NCI-H345 treated with DMSO at 0.1 percent for 48 hours (cell line): ENCODE measurements around the gene PLA2G4C.
"Not testable (repeated sequence)": the region's sequence is repeated elsewhere in the genome, so short reads cannot be mapped to it uniquely, and the experiment has no call there.

Experiments used
- DNase-seq: peaks from one replicate; lab custom pipeline; 2025; ENCODE audit not compliant: unreplicated experiment; lab: John Stamatoyannopoulos, UW

Gene PLA2G4C

DNA sequence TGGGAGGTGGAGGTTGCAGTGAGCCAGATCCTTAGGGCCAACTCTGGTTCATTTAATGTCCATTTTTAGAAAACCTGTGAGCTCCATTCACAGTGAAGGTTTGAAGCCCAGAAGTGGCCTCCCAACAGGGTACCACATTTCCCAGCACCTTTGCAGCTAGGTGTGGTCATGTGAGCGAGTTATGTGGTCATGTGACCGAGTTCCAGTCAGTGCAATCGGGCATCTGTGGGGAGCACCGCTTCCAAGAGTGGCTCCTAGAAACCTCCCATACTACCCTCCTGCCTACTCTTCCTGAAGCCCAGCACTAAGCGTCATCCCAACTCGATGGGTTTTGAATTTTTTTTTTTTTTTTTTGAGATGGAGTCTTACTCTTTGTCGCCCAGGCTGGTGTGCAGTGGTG is 663 bp upstream of the PLA2G4C start:
- no peak for DNase-seq

DNA sequence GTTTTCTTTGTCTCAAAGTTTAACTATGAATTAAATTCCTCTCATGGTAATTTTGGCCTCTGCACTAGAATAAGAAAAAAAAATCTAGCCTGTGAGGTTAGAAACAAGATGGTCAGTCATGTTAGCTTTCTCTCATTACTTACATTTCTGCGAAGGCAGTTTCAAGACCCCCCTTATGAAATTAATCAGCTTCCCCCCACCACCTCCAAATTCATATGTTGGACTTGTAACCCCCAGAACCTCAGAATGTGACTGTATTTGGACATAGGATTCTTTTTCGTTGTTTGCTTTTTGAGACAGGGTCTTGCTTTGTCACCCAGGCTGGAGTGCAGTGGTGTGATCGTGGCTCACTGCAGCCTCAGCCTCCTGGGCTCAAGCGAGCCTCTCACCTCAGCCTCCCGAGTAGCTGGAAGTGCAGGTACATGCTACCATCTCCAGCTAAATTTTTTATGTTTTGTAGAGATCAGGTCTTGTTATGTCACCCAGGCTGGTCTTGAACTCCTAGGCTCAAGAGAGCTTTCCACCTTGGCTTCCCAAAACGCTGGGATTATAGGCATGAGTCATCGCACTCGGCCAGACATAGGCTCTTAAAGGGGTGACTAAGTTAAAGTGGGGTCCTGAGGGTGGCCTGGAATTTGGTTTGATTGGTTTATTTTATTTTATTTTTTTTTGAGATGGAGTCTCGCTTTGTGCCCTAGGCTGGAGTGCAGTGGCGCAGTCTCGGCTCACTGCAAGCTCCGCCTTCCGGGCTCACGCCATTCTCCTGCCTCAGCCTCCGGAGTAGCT is 1.4 kb downstream of the PLA2G4C start:
- no peak for DNase-seq

DNA sequence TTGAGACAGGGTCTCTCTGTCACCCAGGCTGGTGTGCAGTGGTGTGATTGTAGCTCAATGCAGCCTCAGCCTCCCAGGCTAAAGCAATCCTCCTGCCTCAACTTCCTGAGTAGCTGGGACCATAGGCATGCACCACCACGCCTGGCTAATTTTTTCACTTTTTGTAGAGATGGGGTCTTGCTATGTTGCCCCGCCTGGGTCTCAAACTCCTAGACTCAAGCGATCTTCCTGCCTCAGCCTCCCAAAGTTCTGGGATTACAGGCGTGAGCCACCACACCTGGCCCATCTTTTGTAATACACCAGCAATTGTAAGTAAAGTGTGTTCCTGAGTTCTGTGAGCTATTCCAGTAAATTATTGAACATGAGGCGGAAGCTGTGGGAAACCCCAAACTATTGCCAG is 6.7 kb downstream of the PLA2G4C start:
- DNase-seq = no peak

DNA sequence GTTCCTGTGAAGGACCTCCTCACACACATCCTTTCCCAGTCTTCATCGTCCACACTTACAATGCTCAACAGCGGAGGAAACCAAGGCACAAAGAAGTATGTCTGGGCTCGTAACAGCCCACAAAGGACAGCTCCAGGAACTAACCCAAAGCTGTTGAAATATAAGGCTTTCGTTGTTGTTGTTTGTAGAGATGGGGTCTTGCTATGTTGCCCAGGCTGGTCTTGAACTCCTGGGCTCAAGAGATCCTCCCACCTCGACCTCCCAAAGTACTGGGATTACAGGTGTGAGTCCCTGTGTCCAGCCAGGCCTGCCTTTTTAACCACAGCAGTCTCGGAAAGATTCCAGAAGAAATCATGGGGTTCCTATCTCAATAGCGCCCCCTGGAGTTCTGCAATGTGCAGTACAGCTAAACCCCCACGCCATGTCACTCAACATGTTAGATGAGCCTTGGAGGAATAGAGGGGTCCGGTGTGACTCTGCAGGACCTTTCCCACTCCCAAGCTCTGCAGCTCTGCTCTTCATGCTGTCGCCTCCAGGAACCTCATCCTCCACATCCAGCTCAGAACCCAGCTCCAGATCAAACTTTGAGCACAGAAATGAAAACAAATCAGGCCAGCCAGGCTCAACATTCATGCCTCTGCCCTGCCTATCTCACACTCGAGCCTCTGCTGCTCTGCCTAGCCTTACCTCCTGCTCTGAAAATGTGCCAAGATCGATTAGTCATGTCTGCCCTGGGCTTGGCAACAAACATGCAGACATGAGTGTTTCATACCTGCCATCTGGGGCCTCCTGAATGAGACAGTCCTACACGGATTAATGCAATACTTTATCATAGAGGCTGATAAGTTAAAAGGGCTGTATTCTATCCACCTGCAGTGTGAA is 7.5 kb downstream of the PLA2G4C start:
- no peak for DNase-seq

DNA sequence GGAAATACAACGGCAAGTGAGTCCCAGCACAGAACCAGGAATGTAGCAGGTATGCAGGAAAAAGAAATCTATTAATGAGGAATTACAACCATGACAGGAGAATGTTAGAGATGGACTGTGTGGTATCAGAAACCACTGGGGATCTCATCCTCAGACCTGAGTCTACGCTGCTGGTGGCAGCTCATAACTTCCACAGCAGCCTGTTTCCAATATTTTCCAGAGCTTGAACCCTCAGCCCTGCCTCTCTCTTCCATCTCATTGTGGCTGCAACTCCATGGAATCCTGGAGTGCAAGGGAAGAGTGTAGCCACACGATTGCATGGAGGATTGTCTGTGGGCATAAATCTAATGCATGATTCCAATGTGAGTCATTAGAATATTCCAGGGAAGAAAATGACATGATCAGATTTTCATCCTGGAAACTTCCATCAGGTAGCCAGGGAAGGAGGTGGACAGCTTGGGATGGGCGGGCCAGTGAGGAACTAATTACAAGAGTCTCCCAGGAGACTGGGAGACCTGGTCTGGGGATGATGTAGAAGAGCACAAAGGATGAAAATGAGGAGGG is 14.9 kb downstream of the PLA2G4C start:
- DNase-seq = no peak

DNA sequence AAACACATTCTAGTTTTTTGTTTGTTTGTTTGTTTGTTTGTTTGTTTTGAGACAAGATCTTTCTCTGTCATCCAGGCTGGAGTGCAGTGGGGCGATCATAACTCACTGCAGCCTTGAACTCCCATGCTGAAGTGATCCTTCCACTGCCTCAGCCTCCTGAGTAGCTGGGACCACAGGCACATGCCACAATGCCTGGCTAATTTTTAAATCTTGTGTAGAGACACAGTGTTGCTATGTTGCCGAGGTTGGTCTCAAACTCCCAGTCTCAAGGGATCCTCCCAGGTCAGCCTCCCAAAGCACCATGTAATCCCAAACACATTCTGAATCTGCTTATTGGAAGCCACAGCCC is 15.8 kb downstream of the PLA2G4C start:
- DNase-seq = no peak

DNA sequence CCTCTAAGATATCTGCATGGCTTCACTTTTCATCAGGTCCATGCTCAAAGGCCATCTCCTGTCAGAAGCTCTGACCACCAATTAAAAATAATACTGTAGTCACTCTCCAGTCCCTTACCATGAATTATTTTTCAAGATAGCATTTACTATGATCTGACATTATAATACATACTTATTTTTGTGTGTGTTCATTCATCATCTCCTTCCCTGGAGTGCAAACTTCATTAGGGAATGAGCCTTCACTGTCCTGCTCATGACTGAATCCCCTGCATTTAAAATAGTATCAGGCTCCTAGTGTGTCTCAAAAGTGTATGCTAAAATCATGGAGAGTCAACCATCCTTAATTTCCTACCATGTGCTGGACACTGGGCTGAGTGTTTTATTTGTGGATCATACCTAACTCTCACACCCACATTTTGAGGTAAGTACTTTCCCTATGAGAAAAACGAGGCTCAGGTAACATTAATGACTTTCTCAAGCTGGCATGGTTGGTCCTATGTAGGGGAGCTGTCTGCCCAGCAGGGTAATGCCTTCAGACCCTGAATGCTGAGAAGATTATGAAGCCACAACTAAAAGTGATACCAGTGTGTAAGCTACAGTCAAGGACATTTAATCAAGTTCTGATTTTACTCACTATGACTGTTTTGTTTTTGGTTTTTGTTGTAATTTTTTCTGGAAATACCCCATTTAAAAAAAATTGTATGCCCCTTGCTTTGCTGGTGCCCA is 16.3 kb downstream of the PLA2G4C start:
- DNase-seq = no peak

DNA sequence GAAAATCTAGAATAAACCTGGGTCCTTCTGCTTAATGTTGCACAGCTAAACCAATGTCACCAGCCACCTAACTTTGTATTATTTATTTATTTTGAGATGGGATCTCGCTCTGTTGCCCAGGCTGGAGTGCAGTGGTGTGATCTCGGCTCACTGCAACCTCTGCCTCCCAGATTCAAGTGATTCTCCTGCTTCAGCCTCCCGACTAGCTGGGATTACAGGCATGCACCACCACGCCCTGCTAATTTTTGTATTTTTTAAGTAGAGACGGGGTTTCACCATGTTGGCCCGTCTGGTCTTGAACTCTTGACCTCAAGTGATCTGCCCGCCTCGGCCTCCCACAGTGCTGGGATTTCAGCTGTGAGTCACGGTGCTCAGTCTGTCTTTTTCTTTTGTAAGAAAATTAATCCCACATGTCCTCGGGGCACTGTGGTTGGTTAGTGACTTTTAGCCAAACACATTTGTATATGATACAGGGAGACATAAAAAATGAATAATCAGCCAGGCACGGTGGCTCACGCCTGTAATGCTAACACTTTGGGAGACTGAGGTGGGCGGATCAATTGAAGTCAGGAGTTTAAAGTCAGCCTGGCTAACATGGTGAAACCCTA is 19.4 kb downstream of the PLA2G4C start:
- DNase-seq = not testable (repeated sequence)

DNA sequence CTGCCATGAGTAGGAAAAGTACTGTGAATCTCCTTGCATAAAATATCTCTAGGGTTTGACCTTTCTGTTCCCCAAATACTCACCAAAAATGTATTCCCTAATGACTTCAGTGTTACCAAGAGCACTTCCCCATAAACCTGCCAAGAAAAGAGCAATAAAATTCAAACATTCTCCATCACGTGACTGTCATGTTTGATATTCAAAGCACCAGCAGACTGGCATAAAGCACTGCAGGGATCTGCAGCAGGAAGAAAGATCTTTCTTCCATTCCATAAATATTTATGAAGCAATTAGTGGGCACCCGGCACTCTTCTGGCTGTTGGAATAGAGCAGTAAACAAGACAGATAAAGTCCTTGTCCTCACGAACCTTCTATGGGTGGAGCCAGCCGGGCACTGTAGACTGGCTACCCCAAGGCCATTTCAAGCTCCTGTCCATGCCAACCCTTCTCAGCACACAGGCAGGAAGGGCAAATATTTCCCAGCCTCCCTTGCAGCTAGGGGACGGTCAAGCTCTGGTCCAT is 20.3 kb downstream of the PLA2G4C start:
- no peak for DNase-seq

DNA sequence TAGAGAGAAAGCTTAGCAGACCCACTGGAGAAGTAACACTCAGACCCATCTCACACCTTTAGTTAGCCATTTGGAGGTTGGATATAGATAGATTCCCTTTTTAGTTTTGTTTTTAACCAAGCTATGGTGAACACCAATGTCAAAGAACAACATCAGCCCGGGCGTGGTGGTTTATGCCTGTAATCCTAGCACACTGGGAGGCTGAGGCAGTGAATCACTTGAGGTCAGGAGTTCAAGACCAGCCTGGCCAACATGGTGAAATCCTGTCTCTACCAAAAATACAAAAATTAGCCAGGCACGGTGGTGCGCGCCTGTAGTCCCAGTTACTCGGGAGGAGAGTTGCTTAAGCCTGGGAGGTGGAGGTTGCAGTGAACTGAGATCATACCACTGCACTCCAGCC is 21.6 kb downstream of the PLA2G4C start:
- DNase-seq = not testable (repeated sequence)

DNA sequence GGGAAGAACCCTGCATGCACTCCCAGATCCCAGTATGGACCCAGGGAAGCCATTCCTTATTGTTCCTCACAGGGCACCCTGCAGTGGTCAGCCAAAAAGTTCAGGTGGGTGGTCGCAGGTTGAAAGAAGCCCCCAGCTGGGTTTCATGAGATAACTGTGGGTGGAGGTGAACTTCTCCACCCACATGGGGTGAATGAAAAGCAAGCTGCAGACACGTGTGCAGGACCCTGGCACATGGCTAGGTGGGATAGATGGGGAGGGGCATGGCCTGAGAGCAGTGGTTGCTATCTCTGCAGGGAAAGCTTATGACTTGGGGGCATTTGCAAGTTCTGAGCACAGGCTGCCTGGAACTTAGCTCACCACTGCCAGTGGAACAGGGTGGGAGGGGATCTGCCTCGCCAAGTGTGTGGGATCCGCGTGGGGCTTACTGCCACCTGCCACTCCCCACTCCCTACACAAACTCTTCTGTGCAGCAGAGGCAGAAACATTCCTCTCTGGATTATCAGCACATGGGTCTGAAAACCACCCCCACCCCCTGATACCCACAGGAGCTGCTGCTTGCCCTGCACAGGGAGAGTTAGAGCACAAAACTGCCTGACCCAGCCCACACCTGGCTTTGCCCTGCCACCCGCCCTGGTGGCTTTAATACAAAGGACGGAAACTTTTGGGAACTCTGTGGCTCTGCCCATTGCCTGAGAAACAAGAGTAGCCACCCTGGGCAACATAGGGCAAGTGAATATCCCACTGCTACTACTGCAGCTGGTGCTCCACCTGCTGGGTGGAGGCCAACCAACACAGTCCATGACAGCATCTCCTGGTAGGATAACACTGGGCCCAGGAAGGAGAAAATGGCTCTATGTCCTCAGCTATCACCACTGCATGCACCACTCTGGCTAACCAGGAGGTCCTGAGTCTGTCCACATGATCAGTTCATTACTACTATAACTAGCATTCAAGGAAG is 24.4 kb downstream of the PLA2G4C start:
- no peak for DNase-seq

DNA sequence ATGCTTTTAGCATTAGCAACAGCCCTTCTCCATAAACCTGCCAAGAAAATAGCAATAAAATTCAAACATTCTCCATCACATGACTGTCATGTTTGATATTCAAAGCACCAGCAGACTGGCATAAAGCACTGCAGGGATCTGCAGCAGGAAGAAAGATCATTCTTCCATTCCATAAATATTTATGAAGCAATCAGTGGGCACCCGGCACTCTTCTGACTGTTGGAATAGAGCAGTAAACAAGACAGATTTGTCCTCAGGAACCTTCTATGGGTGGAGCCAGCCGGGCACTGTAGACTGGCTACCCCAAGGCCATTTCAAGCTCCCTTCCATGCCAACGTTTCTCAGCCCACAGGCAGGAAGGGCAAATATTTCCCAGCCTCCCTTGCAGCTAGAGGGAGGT is 25.5 kb downstream of the PLA2G4C start:
- no peak for DNase-seq

DNA sequence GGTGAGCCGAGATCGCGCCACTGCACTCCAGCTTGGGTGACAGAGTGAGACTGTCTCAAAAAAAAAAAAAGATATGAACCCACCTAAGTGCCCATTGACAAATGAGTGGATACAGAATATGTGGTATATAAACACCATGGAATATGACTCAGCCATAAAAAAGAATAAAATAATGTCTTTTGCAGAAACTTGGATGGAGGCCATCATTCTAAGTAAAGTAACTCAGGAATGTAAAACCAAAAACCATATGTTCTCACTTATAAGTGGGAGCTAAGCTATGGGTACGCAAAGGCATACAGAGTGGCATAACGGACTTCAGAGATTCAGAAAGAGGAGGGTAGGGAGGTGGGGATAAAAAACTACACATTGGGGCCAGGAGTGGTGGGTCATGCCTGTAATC is 29.5 kb downstream of the PLA2G4C start:
- DNase-seq = no peak

DNA sequence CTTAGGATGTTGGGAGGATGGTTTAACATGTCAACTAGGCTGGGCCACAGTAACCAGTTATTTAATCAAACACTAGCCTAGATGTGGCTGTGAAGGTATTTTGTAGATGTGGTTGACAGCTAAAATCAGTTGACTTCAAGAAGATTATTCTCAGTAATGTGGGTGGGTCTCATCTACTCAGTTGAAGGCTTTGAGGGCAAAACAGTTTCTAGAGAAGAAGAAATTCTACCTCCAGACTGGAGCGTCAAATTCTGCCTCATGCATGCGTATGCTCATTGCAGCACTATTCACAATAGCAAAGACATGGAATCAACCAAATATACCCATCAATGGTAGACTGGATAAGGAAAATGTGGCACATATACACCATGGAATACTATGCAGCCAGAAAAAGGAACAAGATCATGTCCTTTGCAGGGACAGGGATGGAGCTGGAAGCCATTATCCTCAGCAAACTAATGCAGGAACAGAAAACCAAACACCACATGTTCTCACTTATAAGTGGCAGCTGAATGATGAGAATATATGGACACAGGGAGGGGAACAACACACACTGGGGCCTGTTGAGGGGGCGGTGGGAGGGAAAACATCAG is 40.3 kb downstream of the PLA2G4C start:
- not testable (repeated sequence) for DNase-seq

DNA sequence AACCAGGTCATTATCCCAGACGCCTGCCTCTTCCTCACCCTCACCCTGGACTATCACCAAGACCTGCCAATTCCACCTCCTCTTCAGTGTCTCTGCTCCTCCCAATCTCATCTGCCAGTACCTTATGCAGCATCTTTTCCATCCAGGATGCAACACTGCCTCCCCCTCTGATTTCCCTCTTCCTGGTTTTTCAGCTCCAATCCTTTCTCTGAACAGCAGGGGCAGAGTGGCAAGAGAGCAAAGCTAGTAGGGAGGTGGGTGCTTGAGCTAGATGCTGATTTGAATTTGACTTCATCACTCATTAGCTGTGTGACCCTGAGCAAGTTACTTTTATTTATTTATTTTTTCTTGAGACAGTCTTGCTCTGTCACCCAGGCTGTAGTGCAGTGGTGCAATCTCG is 41.2 kb downstream of the PLA2G4C start:
- DNase-seq = no peak

DNA sequence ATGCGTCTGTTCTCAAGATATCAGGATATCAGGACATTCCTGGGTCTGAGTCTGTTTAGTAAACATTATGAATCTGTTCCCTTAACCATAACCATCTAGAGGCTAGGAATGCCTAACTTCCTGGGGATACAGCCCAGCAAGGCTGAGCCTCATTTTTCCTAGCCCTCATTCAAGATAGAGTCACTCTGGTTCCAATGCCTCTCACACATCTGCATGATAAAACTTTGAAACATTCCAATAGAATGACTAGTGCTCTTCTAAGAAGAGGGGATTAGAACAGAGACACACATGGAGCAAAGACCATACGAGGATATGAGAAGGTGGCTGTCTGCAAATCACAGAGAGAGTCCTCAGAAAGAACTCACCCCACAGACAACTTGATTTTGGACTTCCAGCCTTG is 46.1 kb downstream of the PLA2G4C start:
- DNase-seq = no peak

DNA sequence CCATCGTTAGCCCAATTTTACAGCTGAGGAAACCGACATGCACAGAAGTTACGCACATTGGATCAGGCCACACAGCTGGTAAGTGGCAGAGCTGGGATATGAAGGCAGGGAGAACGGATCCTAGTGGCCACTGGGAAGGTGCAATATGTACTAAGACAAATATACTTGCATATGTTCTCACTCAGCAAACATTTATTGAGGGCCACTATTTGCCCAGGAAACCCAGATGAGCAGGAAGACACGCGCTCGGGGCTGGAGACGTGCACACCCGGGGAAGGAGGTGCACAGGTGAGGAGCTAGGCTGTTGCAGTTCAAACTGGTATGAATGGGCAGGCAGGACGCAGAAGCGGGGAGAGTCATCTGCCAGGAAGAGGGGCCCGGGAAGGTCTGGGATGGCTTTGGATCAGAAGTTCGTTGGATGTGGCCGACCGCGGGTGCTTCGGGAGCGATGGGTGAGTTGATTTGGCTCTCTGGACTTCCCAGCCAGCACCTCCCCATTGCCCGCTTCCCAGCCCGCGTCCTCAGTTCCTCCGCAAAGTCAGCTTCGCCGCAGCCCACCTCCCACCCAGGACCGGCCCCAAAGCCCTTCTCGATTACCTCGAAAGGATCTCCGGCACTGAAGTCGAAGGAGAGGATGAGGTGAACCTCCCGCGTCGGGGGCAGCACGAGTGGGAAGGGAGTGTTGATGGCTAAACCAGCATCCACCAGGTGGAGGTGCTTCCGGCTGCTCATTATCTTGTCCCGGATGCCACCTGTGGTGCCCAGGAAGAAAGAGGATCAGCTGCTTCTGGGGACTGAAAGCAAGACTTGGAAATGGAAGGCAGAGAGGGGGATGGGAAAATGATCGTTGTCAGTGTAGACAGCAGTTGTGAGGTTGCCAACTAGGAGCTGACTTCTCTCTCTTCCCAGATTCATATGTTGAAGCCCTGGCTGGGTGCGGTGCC is 48.9 kb downstream of the PLA2G4C start:
- no peak for DNase-seq

DNA sequence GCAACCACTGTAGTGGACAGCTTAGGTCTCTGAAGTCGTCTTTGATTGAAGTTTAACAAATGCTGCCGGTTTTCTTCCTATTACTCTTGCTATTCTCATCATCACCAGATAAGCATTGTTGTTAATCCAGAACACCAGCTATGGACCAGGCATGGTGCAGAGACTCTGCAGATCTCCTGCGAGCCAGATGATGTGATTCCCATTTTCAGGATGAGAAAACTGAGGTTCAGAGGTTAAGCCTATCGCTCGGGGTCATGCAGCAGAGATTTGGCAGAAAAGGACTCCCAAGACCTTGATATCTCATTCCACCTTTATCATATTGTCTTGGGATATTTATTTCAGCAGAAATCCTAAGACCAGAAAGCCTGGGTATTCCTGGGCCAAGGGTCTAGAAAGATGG is 50.2 kb downstream of the PLA2G4C start:
- DNase-seq = no peak
